Astrocyte (in vitro differentiated cells and primary cell): Measurements from ENCODE around the gene AFM.

Experiments used
- EZH2 ChIP-seq: IDR thresholded peaks from 2 replicates; pipeline ENCODE4 v1.6.1; 2012; ENCODE audit warnings: mild to moderate bottlenecking, low read length, inconsistent platforms; ENCODE audit not compliant: insufficient read depth
- TF ChIP-seq, protein P1 (sequence below): IDR thresholded peaks from 2 replicates; pipeline ENCODE4 v1.5.1; 2011; ENCODE audit warnings: low read depth, mild to moderate bottlenecking, inconsistent platforms, low read length, moderate library complexity; ENCODE audit not compliant: insufficient read depth

- TF ChIP-seq, protein P1, sequence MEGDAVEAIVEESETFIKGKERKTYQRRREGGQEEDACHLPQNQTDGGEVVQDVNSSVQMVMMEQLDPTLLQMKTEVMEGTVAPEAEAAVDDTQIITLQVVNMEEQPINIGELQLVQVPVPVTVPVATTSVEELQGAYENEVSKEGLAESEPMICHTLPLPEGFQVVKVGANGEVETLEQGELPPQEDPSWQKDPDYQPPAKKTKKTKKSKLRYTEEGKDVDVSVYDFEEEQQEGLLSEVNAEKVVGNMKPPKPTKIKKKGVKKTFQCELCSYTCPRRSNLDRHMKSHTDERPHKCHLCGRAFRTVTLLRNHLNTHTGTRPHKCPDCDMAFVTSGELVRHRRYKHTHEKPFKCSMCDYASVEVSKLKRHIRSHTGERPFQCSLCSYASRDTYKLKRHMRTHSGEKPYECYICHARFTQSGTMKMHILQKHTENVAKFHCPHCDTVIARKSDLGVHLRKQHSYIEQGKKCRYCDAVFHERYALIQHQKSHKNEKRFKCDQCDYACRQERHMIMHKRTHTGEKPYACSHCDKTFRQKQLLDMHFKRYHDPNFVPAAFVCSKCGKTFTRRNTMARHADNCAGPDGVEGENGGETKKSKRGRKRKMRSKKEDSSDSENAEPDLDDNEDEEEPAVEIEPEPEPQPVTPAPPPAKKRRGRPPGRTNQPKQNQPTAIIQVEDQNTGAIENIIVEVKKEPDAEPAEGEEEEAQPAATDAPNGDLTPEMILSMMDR, result no peak
- TF ChIP-seq EZH2, result no peak
Measured at GRCh38 chr4:73442275-73442674, 39.3 kb upstream of the AFM start.
